GM21786 (cell line): ENCODE data around the gene WNT7A.

Experiments used
- ATAC-seq: cut with Tn5 transposase; IDR thresholded peaks from one replicate; pipeline ENCODE4 v1.9.1; 2021; ENCODE audit not compliant: unreplicated experiment

Gene WNT7A

DNA sequence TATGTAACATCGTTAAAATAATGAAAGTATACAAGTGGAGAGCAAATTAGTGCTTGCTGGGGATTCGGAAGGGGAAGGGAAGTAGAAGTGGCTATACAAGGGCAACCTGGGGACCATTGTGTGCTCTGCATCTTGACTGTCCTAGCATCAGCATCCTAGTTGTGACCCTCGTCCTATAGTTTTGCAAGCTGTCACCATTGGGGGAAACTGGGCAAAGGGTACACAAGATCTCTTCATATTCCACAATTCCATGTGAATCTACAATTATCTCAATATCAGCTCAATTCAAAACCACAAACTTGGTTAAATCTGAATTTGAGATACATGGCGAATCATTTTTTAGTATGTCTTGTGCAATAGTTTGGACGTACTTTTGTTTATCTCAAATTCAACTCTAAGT lies 30.9 kb downstream of the WNT7A start:
- ATAC-seq: no peak

DNA sequence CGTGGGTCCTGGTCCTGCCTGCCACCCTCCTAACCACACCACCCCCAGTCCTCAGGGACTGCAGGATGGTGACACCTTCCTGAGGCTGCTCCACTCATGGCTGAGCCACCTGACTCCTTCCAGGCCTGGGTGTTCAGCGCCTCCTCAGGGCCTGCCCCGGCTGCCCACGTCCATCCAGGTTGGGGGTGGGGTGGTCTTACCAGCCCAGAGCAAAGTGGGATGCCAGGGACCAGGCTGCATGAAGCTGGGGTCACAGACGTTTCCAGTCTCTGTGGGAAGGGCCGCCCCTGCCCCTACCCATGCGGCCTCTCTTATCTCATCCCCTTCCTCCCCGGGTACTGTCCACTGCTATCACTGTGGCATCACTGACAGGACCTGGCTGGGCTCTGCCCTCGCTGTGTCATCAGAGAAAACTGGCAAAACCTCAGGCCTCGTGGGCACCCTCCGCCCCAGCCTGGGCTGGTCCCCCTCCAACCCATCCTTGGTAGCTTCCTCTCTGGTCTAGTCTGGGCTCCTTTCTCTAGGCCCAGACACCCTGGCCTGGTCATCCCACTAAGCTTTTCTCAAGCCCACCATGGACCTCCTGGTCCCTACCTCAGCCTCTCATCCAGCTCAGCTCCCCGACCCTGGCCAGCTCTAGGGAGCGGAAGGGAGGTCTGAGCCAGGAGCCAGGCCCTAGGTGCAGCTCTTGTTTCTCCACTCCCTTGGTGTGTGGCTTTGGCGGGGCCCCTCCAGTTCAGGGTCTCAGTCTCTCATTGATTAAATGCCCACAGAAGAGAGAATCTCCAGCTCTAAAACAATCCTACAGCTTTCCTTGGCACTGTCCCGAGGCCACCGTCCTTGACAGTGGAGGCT lies 32.9 kb downstream of the WNT7A start:
- no peak for ATAC-seq

DNA sequence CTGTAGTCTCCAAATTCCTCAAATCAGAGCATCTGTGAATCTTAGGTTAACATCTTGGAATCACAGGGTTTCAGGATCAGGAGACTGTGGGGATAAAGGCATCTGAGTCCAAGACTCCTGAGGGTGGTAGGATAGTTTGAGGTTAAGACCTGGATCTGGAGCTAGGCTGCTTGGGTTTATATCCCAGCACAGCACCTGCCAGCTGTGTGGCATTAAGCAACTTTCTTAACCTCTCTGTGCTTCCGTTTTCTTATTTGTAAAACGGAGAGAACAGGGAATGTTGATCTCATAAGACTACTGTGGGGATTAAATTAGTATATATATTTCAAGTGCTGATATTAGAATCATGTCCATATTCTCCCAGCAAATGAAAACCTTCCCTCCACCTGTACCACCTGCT lies 33.6 kb downstream of the WNT7A start:
- ATAC-seq: no peak

DNA sequence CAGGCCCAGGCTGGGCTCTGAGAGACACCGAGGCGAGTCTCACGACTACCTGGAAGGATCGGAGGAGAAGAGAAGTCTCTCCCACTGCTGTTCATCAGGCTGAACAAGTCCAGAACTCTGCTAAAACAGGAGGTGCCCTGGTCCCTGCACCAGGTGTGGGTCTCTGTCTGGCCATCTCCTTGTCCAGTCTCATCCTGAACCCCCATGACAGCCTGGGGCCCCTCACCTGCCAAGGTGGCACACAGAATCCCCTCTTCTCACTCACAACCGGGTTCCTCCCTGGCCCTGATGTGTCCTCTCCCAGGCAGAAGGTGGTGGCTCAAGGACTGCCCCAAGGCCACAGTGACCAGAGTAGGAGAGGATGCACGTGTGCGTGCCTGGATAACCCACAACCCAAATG lies 34.1 kb downstream of the WNT7A start:
- no peak for ATAC-seq

DNA sequence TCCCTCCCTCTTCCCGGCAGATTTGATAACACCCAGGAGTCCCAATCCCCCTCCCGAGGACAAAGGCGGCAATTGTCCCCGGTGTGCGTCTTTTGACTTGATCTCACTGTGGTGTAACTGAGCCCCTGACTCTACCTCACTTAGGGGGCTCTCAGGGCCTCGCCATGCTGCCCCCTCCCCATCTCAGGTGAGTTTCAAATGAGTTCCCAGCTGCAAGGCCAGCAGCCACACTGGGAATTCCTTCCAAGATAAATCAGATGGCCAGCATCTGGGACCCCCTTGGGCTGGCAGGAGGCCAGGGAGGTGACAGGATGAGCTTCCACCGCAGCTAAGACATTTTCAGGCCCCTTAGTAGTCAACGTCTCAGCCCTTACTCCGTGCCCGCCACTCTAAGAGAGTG lies 35.0 kb downstream of the WNT7A start:
- no peak for ATAC-seq

DNA sequence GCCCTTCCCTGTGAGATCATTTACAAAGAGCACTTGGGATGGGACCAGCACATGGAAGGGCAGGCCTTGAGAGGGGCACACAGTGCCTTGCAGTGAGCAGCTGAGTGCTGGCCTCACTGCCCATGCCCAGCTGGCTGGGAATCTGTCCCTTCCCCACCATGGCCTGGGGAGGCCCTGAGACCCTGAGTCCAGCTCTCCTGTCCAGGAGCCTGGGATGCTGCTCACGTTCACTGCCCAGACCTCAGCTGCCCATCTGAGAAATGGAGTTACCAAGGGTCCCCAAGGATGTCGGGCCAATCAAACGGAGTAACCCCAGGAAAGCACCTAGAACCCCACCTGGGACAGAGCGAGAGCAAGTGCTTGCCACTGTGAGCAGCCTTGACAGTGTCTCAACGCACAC lies 35.6 kb downstream of the WNT7A start:
- ATAC-seq: no peak

DNA sequence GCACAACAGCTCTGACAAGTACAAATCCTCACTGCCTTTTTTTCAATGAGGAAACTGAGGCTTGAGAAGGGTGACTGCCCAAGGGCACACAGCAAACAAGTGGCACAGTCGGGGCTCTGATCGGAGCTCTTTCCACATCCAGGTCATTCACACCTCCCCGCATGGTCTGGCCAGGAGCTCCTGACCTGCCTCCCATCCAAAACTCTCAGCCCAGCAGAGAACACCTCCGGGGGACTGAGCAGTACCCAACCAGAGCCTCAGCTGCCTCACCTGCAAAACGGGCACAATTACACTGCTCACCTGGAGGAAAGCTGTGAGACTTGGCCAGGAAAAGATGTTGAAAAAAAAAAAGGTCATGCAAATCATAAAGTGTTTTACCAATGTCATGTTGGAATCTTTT lies 36.5 kb downstream of the WNT7A start:
- no peak for ATAC-seq

DNA sequence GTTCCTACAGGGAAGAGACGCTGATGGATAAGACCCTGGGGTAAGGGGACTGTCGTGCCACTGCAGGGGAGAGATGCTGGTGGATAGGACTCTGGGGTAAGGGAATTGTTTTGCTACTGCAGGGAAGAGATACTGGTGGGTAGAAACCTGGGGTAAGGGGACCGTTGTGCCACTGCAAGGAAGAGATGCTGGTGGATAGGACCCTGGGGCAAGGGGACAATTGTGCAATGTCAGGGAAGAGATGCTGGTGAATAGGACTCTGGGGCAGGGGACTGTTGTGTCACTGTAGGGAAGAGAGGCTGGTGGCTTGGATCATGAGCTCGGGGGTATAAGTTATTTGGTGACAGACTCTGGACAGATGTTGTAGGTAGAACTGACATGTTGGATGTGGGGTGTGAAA lies 37.6 kb downstream of the WNT7A start:
- ATAC-seq: no peak

DNA sequence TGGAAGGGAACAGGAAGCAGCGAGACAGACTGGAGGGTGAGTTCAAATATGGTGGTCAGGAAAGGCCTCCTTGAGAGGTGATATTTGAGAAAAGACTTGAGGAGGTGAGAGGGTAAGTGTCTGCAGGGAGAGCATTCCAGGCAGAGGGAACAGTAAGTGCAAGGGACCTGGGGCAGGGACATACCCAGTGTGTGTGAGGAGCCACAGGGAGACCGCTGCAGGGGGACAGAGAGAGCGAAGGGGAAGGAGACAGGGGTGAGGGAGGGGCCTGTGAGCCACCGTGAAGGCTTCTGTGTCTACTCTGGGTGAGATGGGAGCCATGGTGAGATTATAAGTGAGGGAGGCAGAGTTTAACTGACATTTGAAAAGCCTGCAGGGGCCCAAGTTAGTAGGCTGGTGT lies 38.0 kb downstream of the WNT7A start:
- no peak for ATAC-seq

DNA sequence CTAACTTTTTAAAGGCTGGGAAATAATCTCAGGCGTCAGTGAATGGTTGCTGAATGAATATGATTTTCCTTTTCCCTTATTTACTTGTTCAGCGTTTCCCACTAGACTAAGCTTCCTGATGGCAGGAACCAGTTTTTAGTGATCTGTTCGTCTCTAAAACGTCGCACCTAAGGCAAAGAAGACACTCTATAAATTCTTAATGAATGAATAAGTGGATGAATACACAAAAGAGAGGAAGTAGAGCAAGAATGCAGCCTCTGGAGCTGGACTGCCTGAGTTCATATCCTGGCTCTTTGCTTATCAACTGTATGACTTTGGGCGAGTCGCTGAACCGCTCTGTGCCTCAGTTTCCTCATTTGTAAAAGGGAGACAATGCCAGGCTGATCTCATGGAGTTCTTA lies 38.7 kb downstream of the WNT7A start:
- ATAC-seq: no peak

DNA sequence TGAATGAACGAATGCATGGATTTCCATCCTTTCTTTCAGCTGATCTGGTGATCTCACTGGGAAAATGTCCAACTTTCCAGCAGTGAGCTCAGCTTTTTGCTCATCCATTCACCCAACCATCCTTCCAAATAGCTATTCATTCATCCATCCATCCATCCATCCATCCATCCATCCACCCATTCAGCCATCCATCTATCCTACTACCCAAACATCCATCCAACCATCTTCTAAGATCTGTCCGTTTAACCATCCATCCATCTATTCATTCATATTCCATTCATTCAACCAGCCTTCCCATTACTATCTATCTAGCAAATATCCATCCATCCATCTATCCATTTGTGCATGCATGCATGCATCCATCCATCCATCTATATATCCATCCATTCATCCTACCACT lies 39.4 kb downstream of the WNT7A start:
- ATAC-seq: no peak

DNA sequence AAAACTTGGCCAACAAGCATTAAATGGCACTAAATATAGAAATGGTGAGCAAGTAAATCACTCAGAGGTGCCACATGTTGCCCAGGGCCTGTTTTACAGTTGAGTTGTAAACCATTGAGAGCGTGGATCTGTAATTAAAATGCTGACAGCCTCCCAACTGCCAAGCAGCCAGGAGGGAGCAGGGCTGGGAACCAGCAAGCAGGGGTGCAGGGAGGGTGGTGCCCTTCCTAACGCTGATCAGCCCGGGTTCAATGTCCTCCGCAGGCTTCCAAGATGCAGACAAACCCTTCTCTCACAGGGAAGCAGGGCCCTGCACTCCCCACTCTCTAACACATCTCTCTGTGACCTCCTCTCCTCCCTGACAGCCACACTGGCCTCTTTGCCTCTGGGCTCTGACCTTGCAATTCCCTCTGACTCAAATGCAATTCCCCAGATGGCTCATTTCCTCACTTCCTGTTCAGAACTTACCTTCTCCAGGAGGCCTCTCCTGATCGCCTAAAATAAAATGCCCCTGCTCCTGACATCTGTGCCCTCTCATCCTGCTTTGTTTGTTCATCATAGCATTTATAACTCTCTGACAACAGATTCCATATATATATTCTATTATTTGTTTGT lies 40.0 kb downstream of the WNT7A start:
- ATAC-seq: no peak

DNA sequence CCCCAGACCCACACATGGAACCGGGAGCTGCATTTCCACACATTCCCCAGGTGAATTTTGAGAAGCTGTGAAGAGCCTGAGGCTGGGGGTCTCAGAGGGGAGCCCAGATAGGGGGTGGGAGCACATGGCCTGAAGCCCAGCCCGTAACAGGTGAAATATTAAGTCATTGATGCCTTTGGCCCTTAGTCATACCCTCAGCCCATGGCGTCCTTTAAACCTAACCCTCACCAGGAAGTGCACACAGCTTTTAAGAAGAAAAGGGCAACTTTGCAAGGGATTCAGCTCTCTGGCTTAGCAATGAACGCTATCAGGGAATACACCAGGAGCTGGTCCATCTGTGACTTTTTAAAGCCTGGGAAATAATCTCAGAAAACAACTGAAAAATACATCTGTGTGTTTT lies 40.6 kb downstream of the WNT7A start:
- ATAC-seq: no peak

DNA sequence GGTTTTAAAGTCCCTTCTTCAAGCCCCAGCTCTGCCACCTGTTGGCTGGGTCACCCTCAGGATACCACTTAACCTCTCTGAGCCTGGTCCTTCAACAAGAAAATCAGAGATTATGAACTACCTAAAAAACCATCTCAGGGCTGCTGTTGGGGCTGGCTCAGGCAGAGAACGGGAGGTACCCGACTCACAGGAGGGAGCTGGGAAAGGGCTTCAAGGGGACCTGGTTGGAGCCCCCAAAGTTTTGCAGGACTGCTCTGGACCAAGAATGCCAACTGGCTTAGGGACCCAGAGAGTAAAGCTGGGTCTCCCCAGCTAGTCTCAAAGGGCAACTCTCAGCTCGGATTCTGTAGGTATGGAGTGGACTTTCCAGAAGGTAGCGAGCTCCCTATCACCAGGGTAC lies 41.5 kb downstream of the WNT7A start:
- no peak for ATAC-seq

DNA sequence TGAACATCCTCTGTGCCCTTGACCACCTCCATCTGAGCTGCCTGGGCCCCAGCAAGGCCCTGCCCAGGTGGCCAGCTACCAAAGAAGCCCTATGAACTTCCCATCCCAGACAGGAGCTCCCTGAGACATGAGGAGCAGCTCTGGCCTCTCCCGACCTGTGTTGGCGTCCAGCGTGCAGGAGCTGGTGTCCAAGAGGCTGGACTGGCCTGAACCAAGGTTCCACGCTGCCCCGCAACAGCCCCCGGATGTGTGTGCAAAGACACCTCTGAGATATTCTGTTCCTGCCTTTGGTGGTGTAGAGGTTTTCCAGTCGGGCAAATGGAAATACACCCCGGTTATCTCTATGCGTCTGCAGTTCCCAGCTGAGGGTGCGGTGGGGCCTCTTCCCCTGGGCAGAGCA lies 42.1 kb downstream of the WNT7A start:
- ATAC-seq: no peak

DNA sequence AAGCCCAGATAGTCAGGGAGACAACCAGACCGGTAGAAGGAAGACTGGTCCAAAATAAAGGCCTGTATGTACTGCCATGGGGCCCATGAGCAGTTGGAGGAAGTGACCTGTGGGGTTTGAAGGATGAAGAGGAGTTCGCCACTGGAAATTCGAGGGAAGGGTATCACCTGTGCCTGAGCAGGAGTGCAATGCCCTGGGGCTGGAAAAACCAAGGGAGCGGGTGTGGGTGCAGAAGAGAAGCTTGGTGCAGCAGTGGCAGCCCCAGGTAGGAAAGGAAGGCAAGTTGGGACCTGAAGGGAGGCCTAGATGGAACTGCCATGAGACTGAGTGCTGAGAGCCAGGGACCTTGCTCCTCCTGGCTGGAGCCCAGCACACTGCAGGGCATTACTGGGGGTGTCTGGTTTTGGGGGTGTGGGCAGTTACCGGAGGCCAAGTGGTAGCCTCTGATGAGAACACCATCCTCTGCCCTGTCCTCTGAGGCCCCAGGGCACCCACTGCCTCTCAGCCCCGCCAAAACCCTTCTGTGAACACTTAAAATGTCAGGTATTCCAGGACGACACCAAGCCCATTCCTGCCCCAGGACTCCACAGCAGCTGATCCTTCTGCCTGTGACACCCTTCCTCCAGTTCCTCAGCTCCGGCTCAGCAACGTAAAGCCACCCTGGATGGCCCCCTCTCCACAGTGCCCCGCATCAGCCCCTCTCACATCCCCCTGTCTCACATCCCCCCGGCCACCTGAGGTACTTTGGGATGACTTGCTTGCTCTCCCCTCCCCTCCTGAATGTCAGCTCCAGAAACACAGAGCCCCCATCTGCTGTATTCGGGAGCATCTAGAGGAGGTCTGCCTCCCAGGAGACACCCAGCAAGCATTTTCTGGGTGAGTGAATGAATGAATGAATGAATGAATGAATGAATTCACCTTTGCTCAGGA lies 42.9 kb downstream of the WNT7A start:
- no peak for ATAC-seq

DNA sequence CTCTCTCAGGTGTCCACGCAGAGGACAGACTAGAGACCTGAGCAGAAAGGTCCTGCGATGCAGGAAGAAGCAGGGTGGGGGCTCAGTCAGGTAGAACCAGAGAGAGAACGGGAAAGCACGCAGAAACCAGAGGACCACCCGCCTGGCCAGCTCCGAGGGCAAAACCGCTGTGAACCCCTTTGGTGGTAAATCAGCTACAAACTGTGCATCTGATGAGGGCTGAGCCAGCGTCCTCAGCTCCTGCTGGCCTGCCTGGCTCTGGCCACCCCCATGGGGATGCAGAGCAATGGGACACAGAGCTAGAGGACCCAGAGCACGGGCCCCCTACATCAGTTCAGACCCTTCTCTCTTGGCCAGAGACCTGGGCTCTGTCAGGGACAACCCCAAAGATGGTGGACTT lies 44.6 kb downstream of the WNT7A start:
- ATAC-seq: no peak

DNA sequence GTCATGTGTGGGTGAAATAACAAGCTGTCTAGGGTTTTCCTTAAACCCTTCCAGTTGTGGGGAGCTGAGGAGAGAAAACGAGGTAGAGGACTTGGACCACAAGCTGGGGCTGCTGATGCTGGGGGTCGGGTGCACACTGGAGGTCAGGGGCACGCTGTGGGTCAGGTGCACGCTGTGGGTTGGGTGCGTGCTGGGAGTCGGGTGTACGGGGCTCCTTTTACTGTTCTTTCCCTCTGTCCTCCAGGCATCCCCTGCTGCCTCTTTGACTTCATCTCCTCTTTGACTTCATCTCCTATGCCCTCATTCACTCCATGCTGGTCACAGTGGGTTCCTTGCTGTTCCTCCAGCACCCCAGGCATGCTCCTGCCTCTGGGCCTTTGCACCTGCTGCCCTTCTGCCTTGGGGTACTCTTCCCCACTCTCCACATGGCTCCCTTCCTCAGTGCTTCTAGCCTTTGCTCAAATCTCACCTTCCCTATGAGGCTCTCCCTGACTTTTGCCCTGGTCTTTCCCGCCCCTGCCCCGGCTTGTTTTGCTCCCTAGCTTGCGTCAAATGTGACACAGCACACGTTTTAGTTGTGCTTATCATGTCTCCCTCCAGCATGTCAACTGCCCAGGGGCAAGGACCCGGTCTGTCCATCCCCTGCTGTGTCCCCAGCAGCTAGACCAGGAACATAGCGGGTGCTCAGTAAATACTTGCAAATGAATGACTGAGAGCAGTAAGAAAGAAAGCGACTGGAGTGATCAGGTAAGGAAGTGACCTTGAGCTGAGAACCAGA lies 45.4 kb downstream of the WNT7A start:
- ATAC-seq: no peak

DNA sequence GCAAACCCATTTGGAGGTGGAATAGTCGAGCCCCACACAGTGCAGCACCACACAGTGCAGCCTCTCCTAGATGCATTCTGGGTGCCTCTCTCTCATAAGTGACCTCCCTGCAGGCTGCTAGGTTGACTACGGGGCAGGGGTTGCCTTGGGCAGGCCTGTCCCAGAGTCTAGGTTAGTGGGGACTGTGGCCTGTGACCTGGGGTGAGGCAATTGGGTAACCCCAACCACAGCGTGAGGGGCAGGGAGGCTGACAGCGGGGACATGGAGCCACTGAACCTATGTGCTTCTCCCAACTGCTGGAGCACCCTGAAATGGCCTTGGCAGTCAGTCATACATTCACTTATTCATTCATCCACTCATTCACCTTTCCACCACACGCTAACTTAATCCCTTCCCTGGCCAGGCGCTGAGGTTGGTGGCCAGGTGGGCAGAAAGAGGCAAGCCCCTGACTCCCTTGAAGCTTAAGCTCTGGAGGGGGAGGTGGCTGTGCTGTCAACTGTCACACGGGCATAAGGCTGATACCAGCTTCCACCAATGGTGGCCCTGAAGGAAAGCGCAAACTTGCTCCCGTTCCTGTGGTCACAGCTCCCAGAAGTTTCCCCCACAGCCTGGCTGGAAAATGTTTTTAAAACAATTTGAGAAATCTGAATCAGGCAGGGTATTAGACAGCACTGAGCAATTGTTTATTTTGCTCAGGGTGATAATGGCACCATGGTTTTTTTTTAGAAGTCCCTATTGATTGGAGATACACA lies 46.2 kb downstream of the WNT7A start:
- no peak for ATAC-seq

DNA sequence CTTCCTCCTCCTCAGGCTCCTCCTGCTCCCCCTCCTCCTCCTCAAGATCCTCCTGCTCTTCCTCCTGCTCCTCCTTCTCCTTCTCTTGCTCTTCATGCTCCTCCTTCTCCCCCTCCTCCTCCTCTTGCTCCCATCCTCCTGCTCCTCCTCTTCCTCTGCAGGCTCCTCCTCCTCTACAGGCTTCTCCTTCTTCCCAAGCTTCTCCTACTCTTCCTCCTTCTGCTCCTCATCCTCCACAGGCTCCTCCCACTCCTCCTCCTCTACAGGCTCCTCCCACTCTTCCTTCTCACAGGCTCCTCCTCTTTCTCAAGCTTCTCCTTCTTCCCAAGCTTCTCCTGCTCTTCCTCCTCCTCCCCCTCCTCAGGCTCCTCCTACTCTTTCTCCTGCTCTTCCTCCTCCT lies 47.7 kb downstream of the WNT7A start:
- no peak for ATAC-seq
